GM19397 (cell line): ENCODE data around the gene SLC25A6.
"Not testable (repeated sequence)": the region's sequence is repeated elsewhere in the genome, so short reads cannot be mapped to it uniquely, and the experiment has no call there.

Experiments
- ATAC-seq: cut with Tn5 transposase; IDR thresholded peaks from one replicate; pipeline ENCODE4 v1.9.1; 2021; ENCODE audit warnings: mild to moderate bottlenecking, moderate library complexity; ENCODE audit not compliant: unreplicated experiment

SLC25A6 gene

DNA sequence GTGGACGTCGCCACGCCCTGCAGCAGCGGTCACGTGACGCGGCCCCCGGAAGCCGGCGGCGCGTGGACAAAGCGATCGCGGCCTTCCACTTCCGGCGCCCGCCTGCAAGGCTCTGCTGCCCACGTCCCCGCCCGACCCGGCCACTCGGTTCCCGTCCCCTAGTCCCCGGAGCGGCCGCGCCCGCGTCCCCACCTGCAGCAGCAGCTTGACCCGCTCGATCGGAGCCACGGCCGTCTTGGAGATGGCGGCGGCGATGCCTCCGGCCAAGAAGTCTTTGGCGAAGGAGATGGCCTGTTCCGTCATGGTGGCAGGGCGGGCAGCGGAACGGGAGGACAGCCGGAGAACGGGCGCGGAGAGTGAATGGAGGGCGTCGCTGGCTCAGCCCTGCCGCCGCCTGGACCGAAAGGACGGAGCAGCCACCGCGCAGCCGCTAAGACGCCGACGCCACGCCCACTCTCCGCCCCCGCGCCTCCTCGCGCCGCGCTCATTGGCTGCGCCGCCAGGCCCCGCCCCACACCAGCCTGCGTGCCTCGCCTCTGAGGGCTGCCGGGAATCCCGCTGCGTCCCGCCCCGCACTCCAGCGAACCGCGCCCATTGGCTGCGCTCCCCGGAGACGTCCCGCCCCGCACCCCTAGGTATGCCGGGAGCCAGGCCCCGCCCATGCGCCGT is at the start of gene SLC25A6:
Gene SLC25A6, minus strand, starts transcription at position 407 of the 669 bp plus-strand sequence. Its CDS starts 104 bp downstream, at position 303.
- ATAC-seq = peak; percentile 94

- no peak for ATAC-seq
These were observed 48.6 kb upstream of the SLC25A6 start for GRCh38 chrX:1440506-1440905.

- no peak for ATAC-seq
These were observed 43.5 kb upstream of the SLC25A6 start for GRCh38 chrX:1435241-1435895.

DNA sequence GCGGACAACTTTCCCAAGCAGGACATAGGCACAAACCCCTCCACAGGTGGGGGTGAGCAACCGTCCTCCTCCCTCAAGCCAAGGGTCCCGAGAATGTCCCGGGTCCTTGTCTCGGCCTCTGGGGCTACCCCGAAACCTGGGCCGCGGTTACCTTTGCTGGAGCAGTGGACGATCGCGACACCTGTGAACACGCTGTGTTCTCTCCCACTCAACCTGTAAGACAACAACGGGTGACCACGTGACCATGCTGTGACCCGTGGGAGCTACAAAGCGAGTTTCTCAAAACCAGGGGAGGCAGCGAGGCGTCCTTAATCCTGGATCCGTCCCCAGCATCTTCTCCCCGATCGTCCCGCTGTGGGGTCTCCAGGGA is 42.9 kb upstream of the SLC25A6 start:
- ATAC-seq = no peak

DNA sequence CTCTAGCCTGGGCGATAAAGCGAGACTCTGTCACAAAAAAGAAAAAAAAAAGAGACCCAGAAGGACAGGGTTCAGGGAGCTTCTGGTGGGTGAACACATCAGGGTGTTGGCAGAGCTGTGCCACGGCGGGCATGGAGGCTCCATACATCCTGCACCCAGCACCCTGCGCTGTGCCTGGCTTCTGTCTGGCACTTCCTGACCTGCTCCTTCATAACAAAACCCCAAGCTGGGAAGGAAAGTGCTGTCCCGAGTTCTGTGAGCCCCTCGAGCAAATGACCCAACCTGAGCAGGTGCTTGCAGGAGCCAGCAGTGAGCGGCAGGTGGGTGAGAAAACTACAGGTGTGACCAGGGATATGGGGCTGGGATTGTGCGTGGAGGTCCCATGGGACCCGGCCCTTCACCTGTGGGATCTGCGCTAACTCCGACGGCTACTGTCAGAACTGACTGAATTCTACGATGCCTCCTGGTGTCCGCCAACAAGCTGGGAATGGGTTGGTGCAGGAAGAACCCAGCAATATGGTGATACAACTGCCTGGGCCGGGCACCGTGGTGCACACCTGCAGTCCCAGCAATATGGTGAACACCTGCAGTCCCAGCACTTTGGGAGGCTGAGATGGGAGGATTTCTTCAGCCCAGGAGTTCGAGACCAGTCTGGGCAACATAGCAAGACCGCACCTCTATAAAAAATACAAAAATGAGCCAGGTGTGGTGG is 41.9 kb upstream of the SLC25A6 start:
- no peak for ATAC-seq

- no peak for ATAC-seq
These were observed 38.5 kb upstream of the SLC25A6 start for GRCh38 chrX:1430451-1430850.

DNA sequence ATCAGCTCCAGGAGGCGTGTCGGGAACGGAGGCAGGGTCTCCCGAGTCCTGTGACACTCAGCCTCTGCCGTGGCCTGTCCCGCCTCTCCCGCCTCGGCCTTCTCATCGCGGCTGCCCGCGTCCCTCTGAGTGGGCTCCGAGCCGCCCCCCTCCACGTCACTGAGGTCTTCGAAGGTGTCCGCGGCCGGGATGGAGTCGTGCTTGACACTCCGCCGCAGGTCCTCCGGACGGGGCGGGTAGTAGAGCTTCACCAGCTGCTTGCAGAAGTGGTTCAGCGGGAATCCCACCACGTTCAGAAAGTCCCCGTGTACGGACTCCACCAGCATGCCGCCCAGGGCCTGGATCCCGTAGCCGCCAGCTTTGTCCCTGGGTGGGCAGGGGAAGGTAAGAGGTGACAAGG is 35.8 kb upstream of the SLC25A6 start:
- no peak for ATAC-seq

DNA sequence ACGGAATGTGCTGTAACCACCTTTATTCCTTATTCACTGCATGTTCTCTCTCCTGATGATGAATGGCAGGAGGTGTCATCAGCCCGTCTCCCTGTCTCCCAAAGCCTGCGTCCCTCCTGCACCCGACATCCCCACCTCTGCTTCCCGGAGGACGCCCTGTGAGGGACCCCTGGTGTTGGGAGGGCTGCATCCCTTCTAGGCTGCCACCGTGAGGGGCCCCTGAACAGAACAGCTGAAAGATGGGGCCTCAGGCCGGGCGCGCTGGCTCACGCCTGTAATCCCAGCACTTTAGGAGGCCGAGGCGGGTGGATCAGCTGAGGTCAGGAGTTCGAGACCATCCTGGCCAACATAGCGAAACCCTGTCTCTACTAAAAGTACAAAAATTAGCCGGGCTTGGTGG is 34.4 kb upstream of the SLC25A6 start:
- not testable (repeated sequence) for ATAC-seq

- ATAC-seq = no peak
These were observed 33.5 kb upstream of the SLC25A6 start for GRCh38 chrX:1425381-1425780.

DNA sequence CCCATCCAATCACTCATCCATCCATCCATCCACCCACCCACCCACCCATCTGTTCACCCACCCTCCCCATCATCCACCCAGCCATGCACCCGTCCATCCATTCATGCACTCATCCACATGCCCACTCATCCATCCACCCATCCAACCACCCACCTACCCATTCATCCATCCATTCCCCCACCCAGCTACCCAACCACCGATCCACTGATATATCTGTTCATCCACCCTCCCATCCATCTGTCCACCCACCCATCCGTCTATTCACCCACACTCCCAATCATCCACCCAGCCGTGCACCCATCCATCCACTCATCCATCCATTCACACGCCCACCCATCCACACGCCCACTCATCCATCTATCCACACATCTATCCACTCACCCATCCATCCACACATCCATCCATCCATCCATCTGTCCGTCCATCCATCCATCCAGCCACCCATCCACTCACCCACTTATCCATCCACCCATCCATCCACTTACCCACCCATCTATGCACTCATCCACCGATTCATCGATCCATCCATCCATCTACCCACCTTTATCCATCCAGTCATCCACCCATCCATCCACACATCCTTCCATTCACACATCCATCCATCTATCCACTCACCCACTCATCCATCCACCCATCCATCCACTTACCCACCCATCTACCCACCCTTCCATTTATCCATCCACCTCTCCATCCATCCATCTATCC is 32.4 kb upstream of the SLC25A6 start:
- no peak for ATAC-seq

DNA sequence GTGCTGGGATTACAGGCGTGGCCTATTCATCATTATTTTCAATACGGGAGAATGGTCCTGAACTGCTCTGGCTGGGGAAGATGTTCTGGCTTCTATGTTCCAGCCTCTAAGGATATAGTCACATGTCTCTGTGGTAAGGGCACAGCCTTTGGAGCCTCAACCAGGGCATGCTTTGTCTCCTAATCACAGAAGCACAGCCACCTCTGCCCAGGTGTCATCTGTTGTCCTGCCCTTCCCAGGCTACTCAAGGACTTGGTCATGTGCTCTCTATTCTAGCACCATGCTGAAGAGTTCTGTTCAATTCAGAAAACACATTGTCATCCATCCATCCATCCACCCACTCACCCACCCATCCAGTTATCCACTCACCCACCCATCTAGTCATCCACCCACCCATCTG is 31.3 kb upstream of the SLC25A6 start:
- no peak for ATAC-seq

GRCh38 chrX:1422135-1422465 is 30.2 kb upstream of the SLC25A6 start:
- ATAC-seq = no peak

GRCh38 chrX:1421433-1422134 is 29.7 kb upstream of the SLC25A6 start:
- no peak for ATAC-seq

DNA sequence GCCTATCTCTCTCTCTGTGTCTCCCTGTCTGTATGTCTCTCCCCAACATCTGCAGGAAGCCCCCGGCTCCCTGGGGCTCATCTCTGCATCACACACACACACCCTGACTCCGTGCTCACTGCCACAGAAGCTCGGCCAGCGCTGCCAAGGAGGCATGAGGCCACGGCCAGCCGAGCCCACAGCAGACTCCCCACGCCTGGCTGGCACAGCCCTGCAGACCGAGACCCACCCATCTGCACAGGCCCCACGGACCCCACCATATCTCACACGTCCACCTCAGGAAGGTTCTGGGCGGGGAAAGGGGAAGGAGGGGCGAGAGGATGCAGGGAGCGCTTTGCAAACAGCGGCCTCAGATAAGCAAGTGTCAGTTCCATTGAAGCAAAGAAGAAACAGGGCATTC is 28.5 kb upstream of the SLC25A6 start:
- no peak for ATAC-seq

DNA sequence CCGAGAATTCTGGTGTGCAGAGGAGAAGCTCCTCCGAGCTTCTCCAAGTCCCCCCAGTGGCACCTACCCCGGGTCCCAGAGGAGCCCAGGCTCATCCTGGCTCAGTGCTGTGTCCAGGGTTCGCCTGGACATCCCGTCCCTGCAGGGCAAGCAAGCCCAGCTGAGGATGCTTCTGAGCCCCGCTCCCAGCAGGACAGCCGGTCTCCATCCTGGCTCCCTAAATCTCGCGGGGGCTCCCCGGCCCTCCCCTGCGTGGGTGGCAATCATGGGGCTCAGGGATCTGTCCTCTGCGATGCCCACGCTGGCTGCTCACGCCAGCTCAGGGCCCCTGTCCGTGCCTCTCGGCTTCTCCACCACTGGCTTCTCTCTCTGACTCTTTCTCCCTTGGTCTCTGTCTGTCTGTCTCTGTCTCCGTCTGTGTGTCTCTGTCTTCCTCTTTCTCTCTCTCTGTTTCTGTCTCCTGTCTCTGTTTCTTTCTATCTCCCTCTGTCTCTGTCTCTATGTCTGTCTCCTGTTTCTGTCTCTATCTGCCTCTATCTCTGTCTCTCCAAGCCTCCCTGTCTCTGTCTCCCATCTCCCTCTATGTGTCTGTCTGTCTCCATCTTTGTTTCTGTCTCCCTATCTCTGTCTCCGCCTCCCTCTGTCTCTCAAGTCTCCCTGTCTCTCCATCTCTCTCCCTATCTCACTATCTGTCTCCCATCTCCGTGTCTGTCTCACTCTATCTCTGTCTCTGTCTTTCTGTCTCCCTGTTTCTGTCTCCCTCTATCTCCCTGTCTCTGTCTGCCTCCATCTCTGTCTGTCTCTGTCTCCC is 27.8 kb upstream of the SLC25A6 start:
- ATAC-seq = no peak

- no peak for ATAC-seq
These were observed 27.1 kb upstream of the SLC25A6 start for GRCh38 chrX:1418901-1419544.

DNA sequence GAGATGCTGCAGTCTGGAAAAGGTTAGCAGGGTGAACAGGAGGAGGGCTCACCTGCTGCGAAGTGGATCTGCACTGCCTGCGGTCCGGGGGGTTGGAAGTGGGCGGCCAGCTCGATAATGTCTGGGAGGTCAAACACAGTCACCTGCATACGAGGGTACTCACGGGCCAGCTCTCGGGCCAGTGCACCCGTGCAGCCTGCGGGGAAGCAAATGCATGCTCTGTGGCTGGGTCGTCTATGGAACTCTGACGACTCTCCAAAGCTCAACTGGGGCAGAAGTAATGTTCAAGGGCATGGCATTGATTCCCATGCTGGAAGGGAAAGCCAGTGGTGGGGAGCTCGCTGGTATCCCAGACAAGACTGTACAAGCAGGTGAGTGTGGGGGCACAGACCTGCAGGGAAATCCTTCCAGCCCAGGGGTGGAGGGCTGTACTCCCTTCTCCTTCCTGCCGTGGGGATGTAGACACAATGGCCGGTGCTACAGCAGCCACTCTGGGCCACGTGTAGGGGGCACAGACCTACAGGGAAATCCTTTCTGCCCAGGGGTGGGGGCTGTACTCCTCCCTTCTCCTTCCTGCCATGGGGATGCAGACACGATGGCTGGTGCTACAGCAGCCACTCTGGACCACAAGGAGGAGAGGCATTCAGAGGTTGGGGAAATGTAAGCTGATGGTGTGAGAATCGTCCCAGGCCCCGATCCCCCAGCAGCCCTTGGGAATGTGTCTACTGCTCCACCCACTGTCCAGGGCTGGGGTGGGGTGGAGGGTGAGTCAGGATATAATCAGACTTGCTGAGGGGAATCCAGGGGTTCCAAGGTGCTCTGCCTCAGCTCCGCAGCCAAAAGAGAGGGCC is 26.2 kb upstream of the SLC25A6 start:
- no peak for ATAC-seq

DNA sequence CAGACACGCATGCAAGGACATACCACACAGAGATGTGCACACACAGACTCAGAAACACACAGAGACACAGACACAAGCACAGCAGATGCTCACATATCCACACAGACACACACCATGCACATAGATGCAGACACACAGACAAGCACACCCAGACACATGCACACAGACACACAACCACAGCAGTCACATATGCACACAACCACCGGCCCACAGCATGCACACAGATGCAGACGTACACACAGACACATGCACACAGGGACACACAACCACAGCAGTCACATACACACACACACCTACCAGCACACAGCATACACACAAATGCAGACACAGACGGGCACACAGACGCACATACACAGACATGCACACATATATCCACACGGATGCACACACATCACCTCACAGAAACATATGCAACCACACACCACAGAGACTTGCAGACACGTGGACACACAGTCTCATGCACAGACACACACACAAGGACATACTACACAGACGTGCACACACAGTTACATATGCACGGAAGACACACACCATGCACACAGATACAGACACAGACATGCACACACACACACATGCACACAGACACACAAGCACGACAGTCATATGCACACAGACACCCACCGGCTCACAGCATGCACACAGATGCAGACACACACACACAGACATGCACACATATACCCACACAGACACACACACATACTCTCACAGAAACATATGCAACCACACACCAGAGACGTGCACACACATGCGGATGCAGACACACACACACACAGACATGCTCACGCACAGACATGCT is 25.2 kb upstream of the SLC25A6 start:
- ATAC-seq = no peak
